Activated CD8-positive, alpha-beta memory T cell treated with anti-CD3 and anti-CD28 coated beads for 4 hours (primary cell): ENCODE data around the gene NUDT1.

ENCODE experiments used
- DNase-seq, 2 donors: peaks; one replicate each; pipeline ENCODE4 v3.0.0-alpha.2; 2020; ENCODE audit warnings: low read depth in 2 of 2

The NUDT1 gene

GRCh38 chr7:2224491-2224928 is 17.5 kb upstream of the NUDT1 start:
- DNase-seq = no peak

GRCh38 chr7:2224934-2225333 is 17.1 kb upstream of the NUDT1 start:
- no peak for DNase-seq

- no peak for DNase-seq
These were observed 16.7 kb upstream of the NUDT1 start for GRCh38 chr7:2225336-2225735.

- no peak for DNase-seq
These were observed 16.2 kb upstream of the NUDT1 start for GRCh38 chr7:2225830-2226229.

GRCh38 chr7:2227699-2228098 is 14.3 kb upstream of the NUDT1 start:
- no peak for DNase-seq

GRCh38 chr7:2228921-2229320 is 13.1 kb upstream of the NUDT1 start:
- DNase-seq = no peak

- no peak for DNase-seq
These were observed 12.6 kb upstream of the NUDT1 start for GRCh38 chr7:2229467-2229866.

GRCh38 chr7:2230226-2230625 is 11.8 kb upstream of the NUDT1 start:
- no peak for DNase-seq

GRCh38 chr7:2230882-2231281 is 11.1 kb upstream of the NUDT1 start:
- no peak for DNase-seq

- no peak for DNase-seq
These were observed 9.8 kb upstream of the NUDT1 start for GRCh38 chr7:2231992-2232765.

- peak; percentile 66 to 74 for DNase-seq
These were observed 9.1 kb upstream of the NUDT1 start, which contains the start of gene MAD1L1 for GRCh38 chr7:2232766-2233520. MAD1L1 (minus strand) TSS chr7:2232945; CDS start chr7:2230133, 2,812 bp downstream.

GRCh38 chr7:2233926-2234325 is 8.1 kb upstream of the NUDT1 start:
- no peak for DNase-seq

- DNase-seq = no peak
These were observed 4.9 kb upstream of the NUDT1 start for GRCh38 chr7:2237109-2237602.

GRCh38 chr7:2239242-2239641 is 2.8 kb upstream of the NUDT1 start:
- no peak for DNase-seq

- no peak for DNase-seq
These were observed 759 bp downstream of the NUDT1 start for GRCh38 chr7:2242541-2243429.

GRCh38 chr7:2243458-2243857 is 1.4 kb downstream of the NUDT1 start:
- DNase-seq = no peak

GRCh38 chr7:2244404-2244995 is 2.5 kb downstream of the NUDT1 start:
- DNase-seq = no peak

GRCh38 chr7:2245883-2246675 is 4.1 kb downstream of the NUDT1 start:
- no peak for DNase-seq

GRCh38 chr7:2247141-2247995 is 5.3 kb downstream of the NUDT1 start:
- DNase-seq = no peak
